GM21526 (cell line): ENCODE data around the gene BUD31.
"Not testable (repeated sequence)": the region's sequence is repeated elsewhere in the genome, so short reads cannot be mapped to it uniquely, and the experiment has no call there.

ENCODE experiments used
- ATAC-seq: cut with Tn5 transposase; IDR thresholded peaks from one replicate; pipeline ENCODE4 v1.9.1; 2021; ENCODE audit warnings: moderate library complexity; ENCODE audit not compliant: unreplicated experiment, low FRiP score

BUD31 gene

GRCh38 chr7:99408379-99409191 lies at the start of gene BUD31, which contains the start of gene PDAP1:
TSS of gene BUD31 (plus strand) at chr7:99408969. CDS start at chr7:99411093, 2,124 bp downstream.
TSS of gene PDAP1 (minus strand) at chr7:99408597. CDS start at chr7:99408548, 49 bp downstream.
- peak; percentile 58 for ATAC-seq

- ATAC-seq = no peak
Measured at GRCh38 chr7:99359465-99360154, 49.2 kb upstream of the BUD31 start.

GRCh38 chr7:99362801-99363200 lies 46.0 kb upstream of the BUD31 start:
- no peak for ATAC-seq

- ATAC-seq = no peak
Measured at GRCh38 chr7:99363286-99363685, 45.5 kb upstream of the BUD31 start.

- no peak for ATAC-seq
Measured at GRCh38 chr7:99365318-99366141, 43.2 kb upstream of the BUD31 start.

- no peak for ATAC-seq
Measured at GRCh38 chr7:99366646-99367045, 42.1 kb upstream of the BUD31 start.

GRCh38 chr7:99368750-99369389 lies 39.9 kb upstream of the BUD31 start:
- ATAC-seq = no peak

GRCh38 chr7:99369767-99370391 lies 38.9 kb upstream of the BUD31 start:
- no peak for ATAC-seq

- ATAC-seq = no peak
Measured at GRCh38 chr7:99371376-99371920, 37.3 kb upstream of the BUD31 start.

- no peak for ATAC-seq
Measured at GRCh38 chr7:99372275-99373090, 36.3 kb upstream of the BUD31 start.

- ATAC-seq = peak; percentile 4
Measured at GRCh38 chr7:99373091-99374066, 35.4 kb upstream of the BUD31 start.

GRCh38 chr7:99374111-99375064 lies 34.4 kb upstream of the BUD31 start, which contains the start of gene ARPC1B:
TSS of gene ARPC1B (plus strand) at chr7:99374730. CDS start at chr7:99385715, 10,985 bp downstream.
- ATAC-seq = peak; percentile 48

- ATAC-seq = peak; percentile 40
Measured at GRCh38 chr7:99375070-99375807, 33.5 kb upstream of the BUD31 start.

- no peak for ATAC-seq
Measured at GRCh38 chr7:99379043-99379577, 29.7 kb upstream of the BUD31 start.

GRCh38 chr7:99379693-99380031 lies 29.1 kb upstream of the BUD31 start:
- not testable (repeated sequence) for ATAC-seq
